ENCODE data around the gene HEATR5A.
"Not testable (repeated sequence)": the region's sequence is repeated elsewhere in the genome, so short reads cannot be mapped to it uniquely, and the experiment has no call there.

Gene HEATR5A

GRCh38 chr14:31386271-31386670 lies 34.1 kb downstream of the HEATR5A start:
- Histone ChIP-seq H3K27me3 (ENCODE audit: insufficient read depth, low read depth) (no peaks in the 10 kb centered on the region), H3K36me3 (ENCODE audit: insufficient read depth) (no peaks in the 10 kb centered on the region), H3K27ac (no peak overlapping the region)

GRCh38 chr14:31382221-31382620 lies 38.1 kb downstream of the HEATR5A start:
- H3K9ac ChIP-seq, result no peak overlapping the region
- H3K27ac ChIP-seq, result no peak overlapping the region
- no peaks in the 10 kb centered on the region for H3K79me2 ChIP-seq (ENCODE audit: insufficient read depth, low read depth)
- H3K27me3 ChIP-seq (ENCODE audit: insufficient read depth, low read depth), result no peaks in the 10 kb centered on the region
- no peak overlapping the region for H3K4me2 ChIP-seq
- no peaks in the 10 kb centered on the region for H3K36me3 ChIP-seq (ENCODE audit: insufficient read depth)
- H2AFZ ChIP-seq (ENCODE audit: low read depth), result no peak overlapping the region
- no peaks in the 10 kb centered on the region for H4K20me1 ChIP-seq (ENCODE audit: insufficient read depth)
- TF ChIP-seq, protein P1, sequence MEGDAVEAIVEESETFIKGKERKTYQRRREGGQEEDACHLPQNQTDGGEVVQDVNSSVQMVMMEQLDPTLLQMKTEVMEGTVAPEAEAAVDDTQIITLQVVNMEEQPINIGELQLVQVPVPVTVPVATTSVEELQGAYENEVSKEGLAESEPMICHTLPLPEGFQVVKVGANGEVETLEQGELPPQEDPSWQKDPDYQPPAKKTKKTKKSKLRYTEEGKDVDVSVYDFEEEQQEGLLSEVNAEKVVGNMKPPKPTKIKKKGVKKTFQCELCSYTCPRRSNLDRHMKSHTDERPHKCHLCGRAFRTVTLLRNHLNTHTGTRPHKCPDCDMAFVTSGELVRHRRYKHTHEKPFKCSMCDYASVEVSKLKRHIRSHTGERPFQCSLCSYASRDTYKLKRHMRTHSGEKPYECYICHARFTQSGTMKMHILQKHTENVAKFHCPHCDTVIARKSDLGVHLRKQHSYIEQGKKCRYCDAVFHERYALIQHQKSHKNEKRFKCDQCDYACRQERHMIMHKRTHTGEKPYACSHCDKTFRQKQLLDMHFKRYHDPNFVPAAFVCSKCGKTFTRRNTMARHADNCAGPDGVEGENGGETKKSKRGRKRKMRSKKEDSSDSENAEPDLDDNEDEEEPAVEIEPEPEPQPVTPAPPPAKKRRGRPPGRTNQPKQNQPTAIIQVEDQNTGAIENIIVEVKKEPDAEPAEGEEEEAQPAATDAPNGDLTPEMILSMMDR (conservative IDR thresholded peaks at IDR 0.05; ENCODE audit: low read depth, low read length), result no peak
- no peak overlapping the region for H3K4me3 ChIP-seq (IDR thresholded peaks at IDR 0.05; ENCODE audit: insufficient read depth, low read depth, low read length)
- peaks cover 7% of the 10 kb centered on the region for H3K4me1 ChIP-seq (ENCODE audit: low read depth, poor library complexity, severe bottlenecking)

More at GRCh38 chr14:31386271-31386670, 34.1 kb downstream of the HEATR5A start:
- no peaks in the 10 kb centered on the region for H3K79me2 ChIP-seq (ENCODE audit: insufficient read depth, low read depth)
- no peaks in the 10 kb centered on the region for H4K20me1 ChIP-seq (ENCODE audit: insufficient read depth)
- no peak overlapping the region for H3K4me3 ChIP-seq (IDR thresholded peaks at IDR 0.05; ENCODE audit: insufficient read depth, low read depth, low read length)
- no peak overlapping the region for H3K9ac ChIP-seq
- no peaks in the 10 kb centered on the region for H3K4me1 ChIP-seq (ENCODE audit: low read depth, poor library complexity, severe bottlenecking)
- TF ChIP-seq, protein P1 (conservative IDR thresholded peaks at IDR 0.05; ENCODE audit: low read depth, low read length), result no peak
- H3K4me2 ChIP-seq, result no peak overlapping the region
- no peak overlapping the region for H2AFZ ChIP-seq (ENCODE audit: low read depth)

DNA sequence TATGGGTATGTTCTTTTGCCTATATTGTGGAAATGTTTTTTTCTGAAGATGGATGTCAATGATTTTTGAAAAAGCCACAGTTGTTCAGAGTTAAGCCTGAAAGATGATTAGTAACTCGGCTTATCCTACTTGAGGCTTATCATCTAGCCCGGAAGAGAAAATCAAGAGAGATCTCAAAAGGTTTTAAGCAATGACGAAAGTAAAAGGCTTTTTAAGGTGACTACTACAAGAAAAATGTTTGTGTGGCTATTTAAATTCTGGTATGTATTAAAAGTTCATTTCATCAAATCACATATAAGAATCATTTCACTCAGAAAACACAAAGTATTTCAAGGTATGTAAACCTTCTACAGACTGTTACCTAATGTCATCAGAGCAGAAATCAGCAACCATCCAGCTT lies 40.2 kb downstream of the HEATR5A start:
- Histone ChIP-seq H3K27me3 (ENCODE audit: insufficient read depth, low read depth) (no peaks in the 10 kb centered on the region), H3K36me3 (ENCODE audit: insufficient read depth) (no peaks in the 10 kb centered on the region), H3K79me2 (ENCODE audit: insufficient read depth, low read depth) (no peaks in the 10 kb centered on the region), H3K4me3 (IDR thresholded peaks at IDR 0.05; ENCODE audit: insufficient read depth, low read depth, low read length) (no peak overlapping the region), H3K4me2 (no peak overlapping the region), H4K20me1 (ENCODE audit: insufficient read depth) (no peaks in the 10 kb centered on the region), H3K27ac (no peak overlapping the region), H3K4me1 (ENCODE audit: low read depth, poor library complexity, severe bottlenecking) (peaks cover 7% of the 10 kb centered on the region), H3K9ac (no peak overlapping the region), H2AFZ (ENCODE audit: low read depth) (no peak overlapping the region)
- TF ChIP-seq, protein P1 (conservative IDR thresholded peaks at IDR 0.05; ENCODE audit: low read depth, low read length), result no peak

DNA sequence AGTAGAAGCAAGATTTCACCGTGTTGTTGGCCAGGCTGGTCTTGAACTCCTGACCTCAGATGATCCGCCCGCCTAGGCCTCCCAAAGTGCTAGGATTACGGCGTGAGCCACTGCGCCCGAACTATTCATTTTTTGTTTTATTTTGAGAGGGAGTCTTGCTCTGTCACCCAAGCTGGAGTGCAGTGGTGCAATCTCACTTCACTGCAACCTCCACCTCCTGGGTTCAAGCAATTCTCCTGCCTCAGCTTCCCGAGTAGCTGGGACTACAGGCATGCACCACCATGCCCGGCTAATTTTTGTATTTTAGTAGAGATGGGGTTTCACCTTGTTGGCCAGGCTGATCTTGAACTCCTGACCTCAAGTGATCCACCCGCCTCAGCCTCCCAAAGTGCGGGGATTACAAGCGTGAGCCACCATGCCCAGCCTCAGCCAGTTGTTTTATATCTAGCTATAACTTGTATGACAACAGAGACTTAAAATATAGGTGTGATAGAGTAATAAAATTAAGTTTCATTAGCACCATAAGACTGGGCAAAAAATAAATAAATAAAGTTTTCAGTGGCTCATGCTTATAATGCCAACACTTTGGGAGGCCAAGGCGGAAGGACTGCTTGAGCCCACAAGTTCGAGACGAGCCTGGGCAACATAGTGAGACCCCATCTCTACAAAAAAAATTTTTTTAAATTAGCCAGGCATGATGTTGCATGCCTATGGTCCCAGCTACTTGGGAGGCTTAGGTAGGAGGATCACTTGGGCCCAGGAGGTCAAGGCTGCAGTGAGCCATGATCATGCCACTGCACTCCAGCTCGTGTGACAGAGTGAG lies 41.0 kb downstream of the HEATR5A start:
- H3K79me2 ChIP-seq (ENCODE audit: insufficient read depth, low read depth); H3K27ac ChIP-seq; H3K4me1 ChIP-seq (ENCODE audit: low read depth, poor library complexity, severe bottlenecking); H3K4me3 ChIP-seq (IDR thresholded peaks at IDR 0.05; ENCODE audit: insufficient read depth, low read depth, low read length); H4K20me1 ChIP-seq (ENCODE audit: insufficient read depth); H2AFZ ChIP-seq (ENCODE audit: low read depth); H3K4me2 ChIP-seq; H3K27me3 ChIP-seq (ENCODE audit: insufficient read depth, low read depth); H3K9ac ChIP-seq; H3K36me3 ChIP-seq (ENCODE audit: insufficient read depth): not testable (repeated sequence)

DNA sequence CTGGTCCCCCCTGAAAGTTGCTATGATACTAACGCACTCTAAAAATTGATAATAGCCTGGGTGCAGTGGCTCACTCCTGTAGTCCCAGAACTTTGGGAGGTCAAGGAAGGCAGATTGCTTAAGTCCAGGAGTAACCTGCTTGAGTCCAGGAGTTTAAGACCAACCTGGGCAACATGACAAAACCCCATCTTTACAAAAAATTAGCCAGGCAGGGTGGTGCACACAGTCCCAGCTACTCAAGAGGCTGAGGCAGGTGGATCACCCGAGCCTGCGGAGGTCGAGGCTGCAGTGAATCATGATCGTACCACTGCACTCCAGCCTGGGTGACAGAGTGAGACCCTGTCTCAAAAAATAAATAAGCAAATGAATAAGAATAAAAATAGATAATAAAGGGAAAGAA lies 42.9 kb downstream of the HEATR5A start:
- no peaks in the 10 kb centered on the region for H3K27me3 ChIP-seq (ENCODE audit: insufficient read depth, low read depth)
- H2AFZ ChIP-seq (ENCODE audit: low read depth), result no peak overlapping the region
- no peak overlapping the region for H3K27ac ChIP-seq
- H3K4me3 ChIP-seq (IDR thresholded peaks at IDR 0.05; ENCODE audit: insufficient read depth, low read depth, low read length), result no peak overlapping the region
- no peaks in the 10 kb centered on the region for H4K20me1 ChIP-seq (ENCODE audit: insufficient read depth)
- no peak overlapping the region for H3K4me2 ChIP-seq
- TF ChIP-seq, protein P1 (conservative IDR thresholded peaks at IDR 0.05; ENCODE audit: low read depth, low read length), result no peak
- no peaks in the 10 kb centered on the region for H3K79me2 ChIP-seq (ENCODE audit: insufficient read depth, low read depth)
- no peak overlapping the region for H3K9ac ChIP-seq
- H3K36me3 ChIP-seq (ENCODE audit: insufficient read depth), result no peaks in the 10 kb centered on the region
- peaks cover 7% of the 10 kb centered on the region for H3K4me1 ChIP-seq (ENCODE audit: low read depth, poor library complexity, severe bottlenecking)

Data from KMS-11 (cell line).